SK-N-SH treated with all-trans-retinoic acid at 6 μM for 48 hours (cell line): ENCODE data around the gene SCGB1D1.

Experiments used
- ATAC-seq: fragments of 200-7000 bp; cut with Tn5 transposase; 3 replicates; pipeline ENCODE4 v1.9.1; 2020; ENCODE audit warnings: mild to moderate bottlenecking, moderate library complexity
- ARNTL ChIP-seq: fragments of 450-650 bp; formaldehyde crosslinking; IDR thresholded peaks from 2 replicates; pipeline ENCODE4 v1.5.0; 2020; ENCODE audit warnings: low read depth, mild to moderate bottlenecking, moderate library complexity, borderline replicate concordance
- BACH2 ChIP-seq: fragments of 250-450 bp; sonication (Bioruptor Pico); IDR thresholded peaks from 2 replicates; pipeline ENCODE4 v1.9.0; 2021; ENCODE audit warnings: mild to moderate bottlenecking, borderline replicate concordance
- CSDC2 ChIP-seq: fragments of 250-450 bp; sonication (Bioruptor Pico); IDR thresholded peaks from 2 replicates; pipeline ENCODE4 v1.5.0; 2020; ENCODE audit warnings: mild to moderate bottlenecking, moderate library complexity
- CSRNP3 ChIP-seq: fragments of 250-450 bp; sonication (Bioruptor Pico); IDR thresholded peaks from 2 replicates; pipeline ENCODE4 v1.5.1; 2021; ENCODE audit warnings: mild to moderate bottlenecking, moderate library complexity
- ESRRG ChIP-seq: fragments of 250-450 bp; sonication (Bioruptor Pico); IDR thresholded peaks from 2 replicates; pipeline ENCODE4 v1.6.1; 2021; ENCODE audit warnings: mild to moderate bottlenecking
- GLIS3 ChIP-seq: fragments of 250-450 bp; sonication (Bioruptor Pico); IDR thresholded peaks from 2 replicates; pipeline ENCODE4 v1.5.0; 2020; ENCODE audit warnings: mild to moderate bottlenecking, moderate library complexity
- ISL1 ChIP-seq: fragments of 250-450 bp; sonication (Bioruptor Pico); IDR thresholded peaks from 2 replicates; pipeline ENCODE4 v2.1.2; 2022; ENCODE audit warnings: mild to moderate bottlenecking, moderate library complexity
- OSR1 ChIP-seq: fragments of 250-450 bp; sonication (Bioruptor Pico); IDR thresholded peaks from 2 replicates; pipeline ENCODE4 v1.8.0; 2022; ENCODE audit warnings: moderate library complexity, mild to moderate bottlenecking, inconsistent platforms
- PATZ1 ChIP-seq: fragments of 250-450 bp; sonication (Bioruptor Pico); IDR thresholded peaks from 2 replicates; pipeline ENCODE4 v1.8.0; 2020; ENCODE audit warnings: mild to moderate bottlenecking, moderate library complexity, borderline replicate concordance
- POU6F1 ChIP-seq: fragments of 250-450 bp; sonication (Bioruptor Pico); IDR thresholded peaks from 2 replicates; pipeline ENCODE4 v1.8.0; 2021; ENCODE audit warnings: low read depth, mild to moderate bottlenecking, moderate library complexity, borderline replicate concordance
- RARB ChIP-seq: fragments of 250-450 bp; sonication (Bioruptor Pico); IDR thresholded peaks from 2 replicates; pipeline ENCODE4 v1.8.0; 2021; ENCODE audit warnings: mild to moderate bottlenecking, moderate library complexity
- SNAI2 ChIP-seq: fragments of 250-450 bp; sonication (Bioruptor Pico); IDR thresholded peaks from 2 replicates; pipeline ENCODE4 v1.5.0; 2020; ENCODE audit warnings: mild to moderate bottlenecking, moderate library complexity
- TCF4 ChIP-seq: fragments of 250-450 bp; sonication (Bioruptor Pico); IDR thresholded peaks from 2 replicates; pipeline ENCODE4 v1.8.0; 2021; ENCODE audit warnings: mild to moderate bottlenecking, moderate library complexity, borderline replicate concordance
- TOX ChIP-seq: fragments of 250-450 bp; sonication (Bioruptor Pico); IDR thresholded peaks from 2 replicates; pipeline ENCODE4 v1.8.0; 2021; ENCODE audit warnings: mild to moderate bottlenecking, moderate library complexity, borderline replicate concordance
- ZC3H10 ChIP-seq: fragments of 250-450 bp; sonication (Bioruptor Pico); IDR thresholded peaks from 2 replicates; pipeline ENCODE4 v1.5.1; 2021; ENCODE audit warnings: mild to moderate bottlenecking, moderate library complexity
- ZFP3 ChIP-seq: fragments of 250-450 bp; sonication (Bioruptor Pico); IDR thresholded peaks from 2 replicates; pipeline ENCODE4 v1.5.0; 2020; ENCODE audit warnings: mild to moderate bottlenecking, moderate library complexity
- ZFP30 ChIP-seq: fragments of 450-650 bp; formaldehyde crosslinking; IDR thresholded peaks from 2 replicates; pipeline ENCODE4 v1.5.0; 2022; ENCODE audit warnings: mild to moderate bottlenecking, moderate library complexity
- ZNF565 ChIP-seq: fragments of 450-650 bp; formaldehyde crosslinking; conservative IDR thresholded peaks from 2 replicates; pipeline ENCODE4 v1.5.0; 2020; ENCODE audit warnings: low read depth, mild to moderate bottlenecking, moderate library complexity
- ZNF70 ChIP-seq: fragments of 450-650 bp; formaldehyde crosslinking; IDR thresholded peaks from 2 replicates; pipeline ENCODE4 v1.5.0; 2020; ENCODE audit warnings: mild to moderate bottlenecking, moderate library complexity
- TF ChIP-seq, protein P1 (sequence below): fragments of 250-450 bp; sonication (Bioruptor Pico); IDR thresholded peaks from 2 replicates; pipeline ENCODE4 v1.5.0; 2020; ENCODE audit warnings: mild to moderate bottlenecking, moderate library complexity
- TF ChIP-seq, protein P2 (sequence below): fragments of 250-450 bp; sonication (Bioruptor Pico); IDR thresholded peaks from 2 replicates; pipeline ENCODE4 v1.5.1; 2020; ENCODE audit warnings: low read depth, mild to moderate bottlenecking, moderate library complexity

Gene SCGB1D1

GRCh38 chr11:62145261-62145871, 44.6 kb upstream of the SCGB1D1 start:
- no peak for TF ChIP-seq ZC3H10 (CRISPR knock-in tag)
- TF ChIP-seq ARNTL = no peak
- TF ChIP-seq ZNF70 = no peak
- TF ChIP-seq ISL1 (CRISPR knock-in tag) = no peak
- TF ChIP-seq GLIS3 (CRISPR knock-in tag) = no peak
- TF ChIP-seq CSDC2 (CRISPR knock-in tag) = no peak
- TF ChIP-seq SNAI2 = no peak
- no peak for TF ChIP-seq ZNF565 (CRISPR knock-in tag)
- no peak for TF ChIP-seq OSR1
- TF ChIP-seq TCF4 = no peak
- TF ChIP-seq BACH2 (CRISPR knock-in tag) = no peak
- TF ChIP-seq, protein P1, sequence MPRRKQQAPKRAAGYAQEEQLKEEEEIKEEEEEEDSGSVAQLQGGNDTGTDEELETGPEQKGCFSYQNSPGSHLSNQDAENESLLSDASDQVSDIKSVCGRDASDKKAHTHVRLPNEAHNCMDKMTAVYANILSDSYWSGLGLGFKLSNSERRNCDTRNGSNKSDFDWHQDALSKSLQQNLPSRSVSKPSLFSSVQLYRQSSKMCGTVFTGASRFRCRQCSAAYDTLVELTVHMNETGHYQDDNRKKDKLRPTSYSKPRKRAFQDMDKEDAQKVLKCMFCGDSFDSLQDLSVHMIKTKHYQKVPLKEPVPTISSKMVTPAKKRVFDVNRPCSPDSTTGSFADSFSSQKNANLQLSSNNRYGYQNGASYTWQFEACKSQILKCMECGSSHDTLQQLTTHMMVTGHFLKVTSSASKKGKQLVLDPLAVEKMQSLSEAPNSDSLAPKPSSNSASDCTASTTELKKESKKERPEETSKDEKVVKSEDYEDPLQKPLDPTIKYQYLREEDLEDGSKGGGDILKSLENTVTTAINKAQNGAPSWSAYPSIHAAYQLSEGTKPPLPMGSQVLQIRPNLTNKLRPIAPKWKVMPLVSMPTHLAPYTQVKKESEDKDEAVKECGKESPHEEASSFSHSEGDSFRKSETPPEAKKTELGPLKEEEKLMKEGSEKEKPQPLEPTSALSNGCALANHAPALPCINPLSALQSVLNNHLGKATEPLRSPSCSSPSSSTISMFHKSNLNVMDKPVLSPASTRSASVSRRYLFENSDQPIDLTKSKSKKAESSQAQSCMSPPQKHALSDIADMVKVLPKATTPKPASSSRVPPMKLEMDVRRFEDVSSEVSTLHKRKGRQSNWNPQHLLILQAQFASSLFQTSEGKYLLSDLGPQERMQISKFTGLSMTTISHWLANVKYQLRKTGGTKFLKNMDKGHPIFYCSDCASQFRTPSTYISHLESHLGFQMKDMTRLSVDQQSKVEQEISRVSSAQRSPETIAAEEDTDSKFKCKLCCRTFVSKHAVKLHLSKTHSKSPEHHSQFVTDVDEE (CRISPR knock-in tag) = no peak
- TF ChIP-seq ZFP30 = no peak
- TF ChIP-seq RARB = no peak
- TF ChIP-seq, protein P2, sequence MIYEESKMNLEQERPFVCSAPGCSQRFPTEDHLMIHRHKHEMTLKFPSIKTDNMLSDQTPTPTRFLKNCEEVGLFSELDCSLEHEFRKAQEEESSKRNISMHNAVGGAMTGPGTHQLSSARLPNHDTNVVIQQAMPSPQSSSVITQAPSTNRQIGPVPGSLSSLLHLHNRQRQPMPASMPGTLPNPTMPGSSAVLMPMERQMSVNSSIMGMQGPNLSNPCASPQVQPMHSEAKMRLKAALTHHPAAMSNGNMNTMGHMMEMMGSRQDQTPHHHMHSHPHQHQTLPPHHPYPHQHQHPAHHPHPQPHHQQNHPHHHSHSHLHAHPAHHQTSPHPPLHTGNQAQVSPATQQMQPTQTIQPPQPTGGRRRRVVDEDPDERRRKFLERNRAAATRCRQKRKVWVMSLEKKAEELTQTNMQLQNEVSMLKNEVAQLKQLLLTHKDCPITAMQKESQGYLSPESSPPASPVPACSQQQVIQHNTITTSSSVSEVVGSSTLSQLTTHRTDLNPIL (CRISPR knock-in tag) = no peak
- TF ChIP-seq POU6F1 (CRISPR knock-in tag) = no peak
- no peak for TF ChIP-seq ZFP3
- TF ChIP-seq CSRNP3 (CRISPR knock-in tag) = no peak
- no peak for ATAC-seq

- TF ChIP-seq CSDC2 (CRISPR knock-in tag) (no peak), PATZ1 (CRISPR knock-in tag) (no peak), CSRNP3 (CRISPR knock-in tag) (no peak), BACH2 (CRISPR knock-in tag) (no peak), SNAI2 (no peak), TOX (CRISPR knock-in tag) (no peak), OSR1 (no peak), ESRRG (CRISPR knock-in tag) (no peak), ARNTL (no peak), ZNF565 (CRISPR knock-in tag) (no peak), RARB (no peak)
- TF ChIP-seq, protein P1 (CRISPR knock-in tag) = no peak
- TF ChIP-seq, all 23 proteins: peak for 0
- ATAC-seq = no peak
Observed at GRCh38 chr11:62146476-62147200, 43.4 kb upstream of the SCGB1D1 start.
